ENCODE measurements around the gene PGLYRP4. TPM values are rescaled to one million over a fixed set of nuclear protein-coding genes. Genes with fewer than 3 reads are reported as not detected.

Gene PGLYRP4
- total and polyA plus RNA-seq, 2 donors (not counting 1 experiment from before 2014, with no cell fraction given): not detected

GRCh38 chr1:153288634-153289275 lies 59.9 kb downstream of the PGLYRP4 start:
- Histone ChIP-seq H3K9me3 (ENCODE audit: control extremely low read depth in 1 of 3, control insufficient read depth in 2 of 3, insufficient read depth in 1 of 3, low read length in 2 of 3) (peaks cover 0 to 3% (median 0%) of the 10 kb centered on the region in 3 donors), H2AFZ (ENCODE audit: insufficient read depth, low read depth, low read length, poor library complexity, severe bottlenecking) (no peak overlapping the region), H3K79me2 (ENCODE audit: control insufficient read depth, insufficient read depth, low read length) (no peaks in the 10 kb centered on the region), H3K9ac (ENCODE audit: low read length) (no peak overlapping the region), H3K27me3 (replicated peaks in 1 of 4; ENCODE audit: control extremely low read depth in 1 of 4, control insufficient read depth in 3 of 4, insufficient read depth in 4 of 4, low read length in 3 of 4) (peaks cover 0 to 3% (median 0%) of the 10 kb centered on the region in 4 experiments), H3K27ac (ENCODE audit: low read length in 2 of 2) (no peak overlapping the region), H3K4me1 (ENCODE audit: control insufficient read depth in 2 of 2, insufficient read depth in 2 of 2, low read length in 2 of 2) (peaks cover 17% of the 10 kb centered on the region in 2 donors), H4K20me1 (ENCODE audit: control insufficient read depth, insufficient read depth, low read length, poor library complexity, severe bottlenecking) (no peaks in the 10 kb centered on the region), H3K4me3 (ENCODE audit: control extremely low read depth in 1 of 5, extremely low read depth in 1 of 5, insufficient read depth in 1 of 5, low read depth in 2 of 5, low read length in 4 of 5) (no peak overlapping the region), H3K36me3 (replicated peaks in 1 of 2; ENCODE audit: control extremely low read depth in 1 of 2, control insufficient read depth in 1 of 2, extremely low read depth in 1 of 2, insufficient read depth in 2 of 2, low read length in 1 of 2) (no peaks in the 10 kb centered on the region), H3K4me2 (replicated peaks; ENCODE audit: low read depth, low read length, poor library complexity, severe bottlenecking) (no peak overlapping the region)
- H3K9me3 Mint-ChIP-seq (ENCODE audit: insufficient read depth): no peaks in the 10 kb centered on the region
- WGBS (ENCODE audit: insufficient coverage): 73% methylated on average over 9 of the region's 11 CpGs
- POLR2A ChIA-PET: no interaction called here
- H3K27me3 Mint-ChIP-seq: peaks cover 8% of the 10 kb centered on the region
- H3K27ac Mint-ChIP-seq: no peak overlapping the region
- peak; percentile 15 for DNase-seq
- no peak overlapping the region for H3K4me3 Mint-ChIP-seq
- H3K4me1 Mint-ChIP-seq: peaks cover 24% of the 10 kb centered on the region
- TF ChIP-seq CTCF (IDR thresholded peaks at IDR 0.05): peak; percentile 58
- no peak for TF ChIP-seq EZH2 (IDR thresholded peaks at IDR 0.05; ENCODE audit: borderline replicate concordance, insufficient read depth, low read depth, low read length, poor library complexity, severe bottlenecking)
- no peak for ATAC-seq (ENCODE audit: low read depth)
- intact Hi-C loops (cut with micrococcal nuclease): no loop called here
- CTCF ChIA-PET: interaction anchor here (1.4 to 1.8 kb wide), 5 partner anchors 26 to 419 kb away, joined by 3 to 13 read pairs (median 4); no protein-coding TSS in a partner anchor

Small RNA genes within 50 kb of the gene (small RNA-seq; reads per million reads assigned to genes)
- gene RNU6-160P (ENCODE audit: insufficient read length, low read depth, low replicate concordance) (not detected), gene S100A15A (ENCODE audit: insufficient read length, low read depth, low replicate concordance) (not detected)

Other genes starting within 250 kb of the PGLYRP4 start
- gene SPRR2F, start 235.3 kb downstream of the PGLYRP4 start, total RNA-seq: not detected in 2 replicates
- gene SPRR2F, start 235.3 kb downstream of the PGLYRP4 start, polyA plus RNA-seq: not detected in 2 replicates
- not detected in 2 replicates for gene SPRR2G, start 198.0 kb downstream of the PGLYRP4 start, total RNA-seq
- gene SPRR2G, start 198.0 kb downstream of the PGLYRP4 start, polyA plus RNA-seq: not detected in 2 replicates
- gene LELP1, start 145.4 kb downstream of the PGLYRP4 start, total RNA-seq: not detected in 2 replicates
- not detected in 2 replicates for gene LELP1, start 145.4 kb downstream of the PGLYRP4 start, polyA plus RNA-seq
- not detected in 2 replicates for gene PRR9, start 131.3 kb downstream of the PGLYRP4 start, total RNA-seq
- gene PRR9, start 131.3 kb downstream of the PGLYRP4 start, polyA plus RNA-seq: not detected in 2 replicates
- gene LORICRIN, start 89.2 kb downstream of the PGLYRP4 start, total RNA-seq: 0.39 TPM in 1 of 2 replicates, not detected in the other
- gene LORICRIN, start 89.2 kb downstream of the PGLYRP4 start, polyA plus RNA-seq: not detected in 2 replicates
- not detected in 2 replicates for gene PGLYRP3, start 35.9 kb downstream of the PGLYRP4 start, total RNA-seq
- gene PGLYRP3, start 35.9 kb downstream of the PGLYRP4 start, polyA plus RNA-seq: not detected in 2 replicates
- gene S100A9, start 9.0 kb upstream of the PGLYRP4 start, total RNA-seq: 3.9 and 4.2 TPM in 2 replicates
- 28.2 and 66.6 TPM in 2 replicates for gene S100A9, start 9.0 kb upstream of the PGLYRP4 start, polyA plus RNA-seq
- gene S100A12, start 26.8 kb upstream of the PGLYRP4 start, total RNA-seq: not detected in 2 replicates
- gene S100A12, start 26.8 kb upstream of the PGLYRP4 start, polyA plus RNA-seq: 1.4 and 3.4 TPM in 2 replicates
- gene S100A8, start 42.2 kb upstream of the PGLYRP4 start, total RNA-seq: 1.9 and 3.3 TPM in 2 replicates
- 8.9 and 16.7 TPM in 2 replicates for gene S100A8, start 42.2 kb upstream of the PGLYRP4 start, polyA plus RNA-seq
- not detected in 2 replicates for gene S100A7A, start 67.7 kb upstream of the PGLYRP4 start, total RNA-seq
- gene S100A7A, start 67.7 kb upstream of the PGLYRP4 start, polyA plus RNA-seq: not detected in 2 replicates
- not detected in 2 replicates for gene S100A7, start 111.8 kb upstream of the PGLYRP4 start, total RNA-seq
- gene S100A7, start 111.8 kb upstream of the PGLYRP4 start, polyA plus RNA-seq: not detected in 2 replicates
- 93.6 and 110 TPM in 2 replicates for gene S100A6, start 187.2 kb upstream of the PGLYRP4 start, total RNA-seq
- 61.1 and 213 TPM in 2 replicates for gene S100A6, start 187.2 kb upstream of the PGLYRP4 start, polyA plus RNA-seq
- gene S100A5, start 192.1 kb upstream of the PGLYRP4 start, total RNA-seq: not detected in 2 replicates
- gene S100A5, start 192.1 kb upstream of the PGLYRP4 start, polyA plus RNA-seq: 0.64 TPM in 1 of 2 replicates, not detected in the other
- gene S100A4, start 197.0 kb upstream of the PGLYRP4 start, total RNA-seq: 58.0 and 62.7 TPM in 2 replicates
- gene S100A4, start 197.0 kb upstream of the PGLYRP4 start, polyA plus RNA-seq: 121 and 150 TPM in 2 replicates
- gene S100A3, start 200.4 kb upstream of the PGLYRP4 start, total RNA-seq: not detected in 2 replicates
- 0.17 TPM in 1 of 2 replicates, not detected in the other for gene S100A3, start 200.4 kb upstream of the PGLYRP4 start, polyA plus RNA-seq
- gene S100A2, start 217.0 kb upstream of the PGLYRP4 start, total RNA-seq: not detected in 2 replicates
- 0.19 TPM in 1 of 2 replicates, not detected in the other for gene S100A2, start 217.0 kb upstream of the PGLYRP4 start, polyA plus RNA-seq

All from B cell (primary cell).